SK-N-SH (cell line): Measurements from ENCODE around the gene ADGRG3. TPM values are rescaled to one million over a fixed set of nuclear protein-coding genes. Genes with fewer than 3 reads are reported as not detected.

Experiments used
- CTCF ChIA-PET: fragments of 300-600, 350-600 bp; formaldehyde crosslinking; extraction: SDS; loops from one replicate; lab custom pipeline; 2021; lab: Yijun Ruan, JAX
- POLR2A ChIA-PET: fragments of 350-600 bp; sonication (Branson Sonifier 250); formaldehyde crosslinking; extraction: SDS; loops from one replicate; lab custom pipeline; 2020; ENCODE audit warnings: antibody characterized with exemption, inconsistent platforms; lab: Yijun Ruan, JAX
- DNase-seq: peaks from one replicate; pipeline ENCODE4 v3.0.0; 2012
- H2AFZ ChIP-seq: fragments of 200-600 bp; sonication (generic); 2 replicates; pipeline ENCODE4 v1.8.1; 2016; ENCODE audit warnings: antibody characterized with exemption, mild to moderate bottlenecking, low read depth
- H3F3A ChIP-seq: fragments of 200-600 bp; sonication (generic); replicated peaks from 2 replicates; pipeline ENCODE3; 2016; ENCODE audit warnings: antibody characterized with exemption, mild to moderate bottlenecking; ENCODE audit not compliant: insufficient read depth
- H3K27ac ChIP-seq, 2 experiments: fragments of 200-500 bp in 1 of 2; fragments of 200-600 bp in 1 of 2; sonication (Bioruptor generic) in 1 of 2; sonication (generic), shearing (Covaris generic) in 1 of 2; 2 replicates each; pipeline versions ENCODE4 v1.5.1 to v1.6.1; 2014 to 2016; ENCODE audit warnings: low read depth in 2 of 2, inconsistent platforms in 1 of 2, low read length in 1 of 2, mild to moderate bottlenecking in 1 of 2, mixed read lengths in 1 of 2
- H3K27me3 ChIP-seq: fragments of 200-600 bp; sonication (generic), shearing (Covaris generic); 2 replicates; pipeline ENCODE4 v1.6.1; 2016; ENCODE audit warnings: mixed run types; ENCODE audit not compliant: insufficient read depth
- H3K36me3 ChIP-seq, 2 experiments: fragments of 200-500 bp in 1 of 2; fragments of 200-600 bp in 1 of 2; sonication (Bioruptor generic) in 1 of 2; sonication (generic) in 1 of 2; replicated peaks in 1 of 2; 2 replicates each; pipeline versions ENCODE3 to v1.5.1; 2014 to 2016; ENCODE audit warnings: low read length in 1 of 2, mild to moderate bottlenecking in 1 of 2; ENCODE audit not compliant: insufficient read depth in 2 of 2, control insufficient read depth in 1 of 2
- H3K4me1 ChIP-seq, 2 experiments: fragments of 200-500 bp in 1 of 2; fragments of 200-600 bp in 1 of 2; sonication (Bioruptor generic) in 1 of 2; sonication (generic), shearing (Covaris generic) in 1 of 2; 2 replicates each; pipeline versions ENCODE4 v1.5.1 to v1.6.1; 2014 to 2016; ENCODE audit warnings: low read depth in 1 of 2, low read length in 1 of 2, mixed run types in 1 of 2; ENCODE audit not compliant: insufficient read depth in 2 of 2, control insufficient read depth in 1 of 2
- H3K4me2 ChIP-seq: fragments of 200-600 bp; sonication (generic), shearing (Covaris generic); 2 replicates; pipeline ENCODE4 v1.6.1; 2017; ENCODE audit warnings: mixed run types
- H3K4me3 ChIP-seq, 2 experiments: fragments of 200-500 bp in 1 of 2; fragments of 200-600 bp in 1 of 2; sonication (Bioruptor generic) in 1 of 2; sonication (generic), shearing (Covaris generic) in 1 of 2; 2 replicates each; pipeline versions ENCODE4 v1.5.1 to v1.8.1; 2014 to 2016; ENCODE audit warnings: low read depth in 2 of 2, inconsistent platforms in 1 of 2, low read length in 1 of 2, mild to moderate bottlenecking in 1 of 2, mixed read lengths in 1 of 2, moderate library complexity in 1 of 2
- H3K79me2 ChIP-seq: fragments of 200-600 bp; sonication (generic); 2 replicates; pipeline ENCODE4 v1.8.1; 2017; ENCODE audit warnings: mild to moderate bottlenecking; ENCODE audit not compliant: insufficient read depth
- H3K9ac ChIP-seq: fragments of 200-600 bp; sonication (generic); 2 replicates; pipeline ENCODE4 v1.6.1; 2017; ENCODE audit warnings: mixed run types
- H3K9me2 ChIP-seq: fragments of 200-600 bp; sonication (generic); 2 replicates; pipeline ENCODE4 v1.6.1; 2017; ENCODE audit warnings: mixed run types
- H3K9me3 ChIP-seq: fragments of 200-600 bp; sonication (generic); 2 replicates; pipeline ENCODE4 v1.6.1; 2017; ENCODE audit warnings: mixed run types, mild to moderate bottlenecking, moderate library complexity
- H4K20me1 ChIP-seq: fragments of 200-600 bp; sonication (generic); 2 replicates; pipeline ENCODE4 v1.6.1; 2017; ENCODE audit warnings: mild to moderate bottlenecking, mixed run types; ENCODE audit not compliant: insufficient read depth
- EZH2phosphoT487 ChIP-seq: fragments of 200-600 bp; sonication (generic); IDR thresholded peaks from 2 replicates; pipeline ENCODE4 v1.6.1; 2017; ENCODE audit warnings: low read depth, mixed run types, mild to moderate bottlenecking, antibody characterized with exemption, moderate library complexity, borderline replicate concordance
- FOXJ3 ChIP-seq: sonication (generic); formaldehyde crosslinking; IDR thresholded peaks from 2 replicates; pipeline ENCODE4 v1.5.1; 2020; ENCODE audit warnings: mild to moderate bottlenecking, missing genetic modification reagents
- GABPA ChIP-seq: IDR thresholded peaks from 2 replicates; pipeline ENCODE4 v1.4.0; 2012; ENCODE audit warnings: low read depth, mild to moderate bottlenecking
- GATA2 ChIP-seq: sonication (generic); formaldehyde crosslinking; IDR thresholded peaks from 2 replicates; pipeline ENCODE4 v1.5.0; 2020; ENCODE audit warnings: mild to moderate bottlenecking, missing genetic modification reagents
- JUND ChIP-seq: IDR thresholded peaks from 2 replicates; pipeline ENCODE4 v1.4.0; 2012
- MEF2A ChIP-seq: IDR thresholded peaks from 2 replicates; pipeline ENCODE4 v1.4.0; 2012; ENCODE audit warnings: low read depth, borderline replicate concordance
- NFIC ChIP-seq: IDR thresholded peaks from 2 replicates; pipeline ENCODE4 v1.4.0; 2012; ENCODE audit warnings: borderline replicate concordance
- RFX5 ChIP-seq: IDR thresholded peaks from 2 replicates; pipeline ENCODE4 v1.6.1; 2012; ENCODE audit warnings: mild to moderate bottlenecking, improper control_type of control experiment, low read length
- RXRA ChIP-seq: IDR thresholded peaks from 2 replicates; pipeline ENCODE4 v1.4.0; 2012; ENCODE audit warnings: low read depth, mild to moderate bottlenecking, borderline replicate concordance
- SIN3A ChIP-seq: IDR thresholded peaks from 2 replicates; pipeline ENCODE4 v1.6.1; 2012; ENCODE audit warnings: low read depth, mild to moderate bottlenecking, low read length, moderate library complexity, borderline replicate concordance
- TAF1 ChIP-seq: IDR thresholded peaks from 2 replicates; pipeline ENCODE4 v1.6.1; 2012; ENCODE audit warnings: low read depth, mild to moderate bottlenecking, low read length, moderate library complexity, borderline replicate concordance
- TCF12 ChIP-seq: IDR thresholded peaks from 2 replicates; pipeline ENCODE4 v1.4.0; 2012
- WGBS: methylation state at CpG from one replicate; pipeline ENCODE4 v1.1.6; 2017; ENCODE audit warnings: low lambda C conversion rate; 5-methylcytosine and 5-hydroxymethylcytosine counted together
- polyA plus RNA-seq, 3 experiments: library from polyadenylated mRNA; depleted of rRNA; stranded (reverse); fragments of >200 nt; gene quantifications; 2 replicates each; pipeline ENCODE4 v1.2.3, GENCODE V29; 2012
- TF ChIP-seq, protein P1 (sequence below): IDR thresholded peaks from 2 replicates; pipeline ENCODE4; 2012
- TF ChIP-seq, protein P2 (sequence below): IDR thresholded peaks from 2 replicates; pipeline ENCODE4 v1.4.0; 2012; ENCODE audit warnings: low read depth, borderline replicate concordance

Gene ADGRG3
- polyA plus RNA-seq, 1 of the 3 experiments (the other 2 are of a cell fraction), result not detected

DNA sequence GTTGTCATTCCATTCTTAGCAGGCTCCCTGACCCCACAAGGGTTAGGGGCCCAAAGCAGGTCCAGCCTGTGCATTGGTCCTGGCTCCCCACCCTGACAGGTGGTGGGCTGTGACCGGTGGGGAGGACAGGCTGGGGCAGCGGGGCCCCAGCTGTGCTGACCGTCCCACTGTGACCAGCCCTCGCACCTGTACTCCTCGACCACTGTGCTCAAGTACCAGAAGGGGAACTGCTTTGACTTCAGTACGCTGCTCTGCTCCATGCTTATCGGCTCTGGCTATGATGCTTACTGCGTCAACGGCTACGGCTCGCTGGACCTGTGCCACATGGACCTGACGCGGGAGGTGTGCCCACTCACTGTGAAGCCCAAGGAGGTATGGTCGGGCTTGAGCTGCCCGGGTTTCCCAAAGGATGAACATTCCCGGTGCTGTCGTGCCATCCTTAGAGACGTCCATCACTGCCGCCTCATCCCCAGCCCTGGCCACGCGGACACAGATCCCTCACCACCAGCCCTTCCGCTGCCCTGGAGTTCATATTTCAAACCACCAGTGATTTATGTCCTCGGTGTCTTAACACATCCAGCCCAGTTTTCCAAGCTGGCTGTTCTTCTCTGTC is 33.8 kb downstream of the ADGRG3 start:
- Histone ChIP-seq H3K9me3 (no peaks in the 10 kb centered on the region), H4K20me1 (no peaks in the 10 kb centered on the region), H3K4me2 (no peak overlapping the region), H3F3A (no peaks in the 10 kb centered on the region), H3K79me2 (no peaks in the 10 kb centered on the region), H3K4me1 (no peaks in the 10 kb centered on the region; a peak in 1 of 4 replicates), H3K27ac (no peak overlapping the region), H2AFZ (no peak overlapping the region), H3K36me3 (no peaks in the 10 kb centered on the region), H3K9me2 (no peaks in the 10 kb centered on the region), H3K4me3 (no peak overlapping the region), H3K9ac (no peak overlapping the region), H3K27me3 (no peaks in the 10 kb centered on the region)
- POLR2A ChIA-PET, result no interaction called here
- CTCF ChIA-PET, result interaction anchor here (0.8 to 1.2 kb wide), 2 partner anchors 53 to 126 kb away, joined by 3 read pairs; no protein-coding TSS in a partner anchor
- WGBS, result 79% methylated on average over 8 of the region's 23 CpGs
- TF ChIP-seq FOXJ3 (no peak), GATA2 (no peak), TCF12 (no peak), NFIC (no peak), EZH2phosphoT487 (no peak), GABPA (no peak)
- DNase-seq, result no peak

DNA sequence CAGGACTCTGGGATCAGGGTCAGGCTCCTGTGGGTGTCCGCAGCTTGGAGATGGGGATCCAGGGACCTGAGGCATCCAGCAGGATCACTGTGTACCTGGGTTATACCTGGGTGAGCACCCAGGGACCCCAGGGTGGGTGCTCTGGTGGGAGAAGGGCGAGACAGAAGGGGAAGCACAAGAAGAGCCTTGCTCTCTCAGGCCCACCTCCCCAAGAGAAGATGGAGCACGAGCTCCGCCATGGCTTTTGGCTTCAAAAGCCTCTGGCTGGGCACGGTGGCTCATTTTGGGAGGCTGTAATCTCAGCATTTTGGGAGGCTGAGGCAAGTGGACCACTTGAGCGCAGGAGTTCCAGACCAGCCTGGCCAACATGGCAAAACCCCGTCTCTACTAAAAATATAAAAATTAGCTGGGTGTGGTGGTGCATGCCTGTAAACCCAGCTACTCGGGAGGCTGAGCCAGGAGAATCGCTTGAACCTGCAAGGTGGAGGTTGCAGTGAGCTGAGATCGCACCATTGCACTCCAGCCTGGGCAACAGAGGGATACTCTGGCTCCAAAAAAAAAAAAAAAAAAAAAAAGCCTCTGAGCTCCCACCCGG is 35.4 kb downstream of the ADGRG3 start:
- Histone ChIP-seq H3K9me3 (no peaks in the 10 kb centered on the region), H3K4me3 (no peak overlapping the region), H3F3A (no peaks in the 10 kb centered on the region), H3K4me2 (no peak overlapping the region)
- no peak for TF ChIP-seq JUND
- TF ChIP-seq, all 33 proteins: peak for 0
- DNase-seq, result no peak
- no peaks in the 10 kb centered on the region for H4K20me1 ChIP-seq
- H2AFZ ChIP-seq, result no peak overlapping the region
- POLR2A ChIA-PET, result no interaction called here
- no peaks in the 10 kb centered on the region; a peak in 1 of 4 replicates for H3K4me1 ChIP-seq
- H3K79me2 ChIP-seq, result no peaks in the 10 kb centered on the region
- WGBS, result 68% methylated on average over 9 of the region's 11 CpGs
- H3K9me2 ChIP-seq, result no peaks in the 10 kb centered on the region
- CTCF ChIA-PET, result no interaction called here
- no peak overlapping the region for H3K9ac ChIP-seq
- H3K27ac ChIP-seq, result no peak overlapping the region
- no peaks in the 10 kb centered on the region for H3K27me3 ChIP-seq
- no peaks in the 10 kb centered on the region for H3K36me3 ChIP-seq

DNA sequence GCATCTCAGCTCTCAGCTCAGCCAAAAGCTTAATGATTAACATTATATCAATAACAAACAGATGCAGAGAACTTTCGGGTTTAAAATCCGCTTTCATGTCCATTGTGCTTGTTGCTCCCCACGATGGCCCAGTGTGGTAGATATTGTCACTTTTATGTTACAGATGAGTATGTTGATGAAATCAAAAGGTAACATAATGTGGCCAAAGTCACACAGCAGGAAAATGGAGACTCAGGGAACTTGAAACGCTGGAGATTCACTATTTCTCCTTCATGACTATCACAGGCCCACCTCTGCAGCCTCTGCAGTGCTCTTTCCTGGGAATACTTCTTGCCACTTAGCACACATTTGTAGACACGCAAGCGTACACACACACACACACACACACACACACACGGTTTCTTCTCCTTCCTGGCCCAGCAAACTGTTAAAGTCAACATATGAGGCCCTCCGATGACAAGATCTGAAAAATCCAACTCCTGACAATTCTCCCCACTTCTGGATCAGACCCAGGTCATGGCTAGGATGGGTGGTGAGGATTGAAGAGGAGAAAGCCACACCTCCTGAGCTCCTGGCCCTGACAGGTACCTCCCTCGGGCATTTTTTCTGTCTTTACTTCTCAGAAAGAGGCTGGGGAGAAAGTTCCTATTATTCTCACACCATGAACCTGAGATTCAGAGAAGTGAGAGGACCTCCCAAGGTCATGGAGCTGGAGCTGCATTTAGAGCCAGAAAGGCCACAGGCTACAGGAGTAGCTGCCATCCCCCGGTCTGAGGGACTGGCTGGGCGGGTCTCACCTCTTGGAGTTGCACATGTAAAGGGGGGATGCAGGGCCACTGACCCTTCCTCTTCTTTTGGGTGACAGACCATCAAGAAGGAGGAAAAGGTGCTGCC is 36.2 kb downstream of the ADGRG3 start:
- Histone ChIP-seq H3K9me2 (no peaks in the 10 kb centered on the region), H3K4me3 (no peak overlapping the region), H3K9ac (no peak overlapping the region), H3K79me2 (no peaks in the 10 kb centered on the region), H3K4me1 (no peaks in the 10 kb centered on the region; a peak in 1 of 4 replicates), H3K27ac (no peak overlapping the region), H3K27me3 (no peaks in the 10 kb centered on the region), H3K4me2 (no peak overlapping the region), H2AFZ (no peak overlapping the region), H3K9me3 (no peaks in the 10 kb centered on the region), H3K36me3 (no peaks in the 10 kb centered on the region), H4K20me1 (no peaks in the 10 kb centered on the region), H3F3A (no peaks in the 10 kb centered on the region)
- no peak for DNase-seq
- WGBS, result 55% methylated on average over 11 of the region's 11 CpGs
- ChIA-PET POLR2A (no interaction called here), CTCF (interaction anchor here (1.1 kb wide), 1 partner anchor 55 kb away, joined by 4 read pairs; no protein-coding TSS in a partner anchor)
- TF ChIP-seq, protein P1, sequence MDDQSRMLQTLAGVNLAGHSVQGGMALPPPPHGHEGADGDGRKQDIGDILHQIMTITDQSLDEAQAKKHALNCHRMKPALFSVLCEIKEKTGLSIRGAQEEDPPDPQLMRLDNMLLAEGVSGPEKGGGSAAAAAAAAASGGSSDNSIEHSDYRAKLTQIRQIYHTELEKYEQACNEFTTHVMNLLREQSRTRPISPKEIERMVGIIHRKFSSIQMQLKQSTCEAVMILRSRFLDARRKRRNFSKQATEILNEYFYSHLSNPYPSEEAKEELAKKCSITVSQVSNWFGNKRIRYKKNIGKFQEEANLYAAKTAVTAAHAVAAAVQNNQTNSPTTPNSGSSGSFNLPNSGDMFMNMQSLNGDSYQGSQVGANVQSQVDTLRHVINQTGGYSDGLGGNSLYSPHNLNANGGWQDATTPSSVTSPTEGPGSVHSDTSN, result no peak
- no peak for TF ChIP-seq TCF12
- no peak for TF ChIP-seq SIN3A
- no peak for TF ChIP-seq MEF2A
- TF ChIP-seq RXRA, result no peak
- TF ChIP-seq TAF1, result no peak
- TF ChIP-seq, protein P2, sequence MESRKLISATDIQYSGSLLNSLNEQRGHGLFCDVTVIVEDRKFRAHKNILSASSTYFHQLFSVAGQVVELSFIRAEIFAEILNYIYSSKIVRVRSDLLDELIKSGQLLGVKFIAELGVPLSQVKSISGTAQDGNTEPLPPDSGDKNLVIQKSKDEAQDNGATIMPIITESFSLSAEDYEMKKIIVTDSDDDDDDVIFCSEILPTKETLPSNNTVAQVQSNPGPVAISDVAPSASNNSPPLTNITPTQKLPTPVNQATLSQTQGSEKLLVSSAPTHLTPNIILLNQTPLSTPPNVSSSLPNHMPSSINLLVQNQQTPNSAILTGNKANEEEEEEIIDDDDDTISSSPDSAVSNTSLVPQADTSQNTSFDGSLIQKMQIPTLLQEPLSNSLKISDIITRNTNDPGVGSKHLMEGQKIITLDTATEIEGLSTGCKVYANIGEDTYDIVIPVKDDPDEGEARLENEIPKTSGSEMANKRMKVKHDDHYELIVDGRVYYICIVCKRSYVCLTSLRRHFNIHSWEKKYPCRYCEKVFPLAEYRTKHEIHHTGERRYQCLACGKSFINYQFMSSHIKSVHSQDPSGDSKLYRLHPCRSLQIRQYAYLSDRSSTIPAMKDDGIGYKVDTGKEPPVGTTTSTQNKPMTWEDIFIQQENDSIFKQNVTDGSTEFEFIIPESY, result no peak
- TF ChIP-seq RFX5, result no peak
